CD4-positive, CD25-positive, alpha-beta regulatory T cell (primary cell): Measurements from ENCODE around the gene IL17B. TPM values are rescaled to one million over a fixed set of nuclear protein-coding genes. Genes with fewer than 3 reads are reported as not detected.
A peak's percentile ranks its signal among the peaks of the same experiment; 100 is the strongest.

ENCODE experiments used
- ATAC-seq, 2 donors: fragments of 150-1000 bp; cut with Tn5 transposase; one replicate each; pipeline ENCODE4 v1.10.0; 2021; ENCODE audit warnings: low read depth in 2 of 2, moderate number of reproducible peaks in 2 of 2, moderate library complexity in 1 of 2
- DNase-seq, 3 donors: peaks; one replicate each; pipeline versions ENCODE4 v3.0.0 to v3.0.0-alpha.2; 2012 to 2022; ENCODE audit warnings: mixed read lengths in 1 of 3
- H3K27ac ChIP-seq: one replicate; pipeline ENCODE4 v1.7.0; 2013; ENCODE audit warnings: mild to moderate bottlenecking, low read length; ENCODE audit not compliant: insufficient read depth, poor library complexity, severe bottlenecking
- H3K27me3 ChIP-seq: one replicate; pipeline ENCODE4 v1.7.0; 2013; ENCODE audit warnings: low read length; ENCODE audit not compliant: control insufficient read depth, insufficient read depth
- H3K36me3 ChIP-seq: one replicate; pipeline ENCODE4 v1.7.0; 2013; ENCODE audit warnings: mild to moderate bottlenecking, low read length, moderate library complexity; ENCODE audit not compliant: control insufficient read depth, insufficient read depth
- H3K4me1 ChIP-seq: 2 replicates; pipeline ENCODE4 v1.7.0; 2013; ENCODE audit warnings: mild to moderate bottlenecking, low read length; ENCODE audit not compliant: insufficient read depth, control insufficient read depth, poor library complexity, severe bottlenecking
- H3K4me3 ChIP-seq: one replicate; pipeline ENCODE4 v1.7.0; 2013; ENCODE audit warnings: low read depth, mild to moderate bottlenecking, low read length, moderate library complexity
- H3K9me3 ChIP-seq, 2 experiments: 1 replicate in 1 of 2; 2 replicates in 1 of 2; pipeline ENCODE4 v1.7.0; 2013; ENCODE audit warnings: low read length in 2 of 2, mild to moderate bottlenecking in 1 of 2, moderate library complexity in 1 of 2; ENCODE audit not compliant: control insufficient read depth in 2 of 2
- H3K27ac Mint-ChIP-seq, 3 donors: one replicate each; pipeline ENCODE4 v1.8.0; 2020 to 2022; ENCODE audit warnings: mild to moderate bottlenecking in 3 of 3, mixed read lengths in 3 of 3, moderate library complexity in 2 of 3
- H3K27me3 Mint-ChIP-seq: one replicate; pipeline ENCODE4 v1.8.0; 2022; ENCODE audit warnings: mild to moderate bottlenecking, mixed read lengths
- H3K36me3 Mint-ChIP-seq: one replicate; pipeline ENCODE4 v1.8.0; 2020; ENCODE audit warnings: mixed read lengths
- H3K4me1 Mint-ChIP-seq, 4 donors: one replicate each; pipeline ENCODE4 v1.8.0; 2020 to 2022; ENCODE audit warnings: mixed read lengths in 4 of 4, mild to moderate bottlenecking in 1 of 4
- H3K4me3 Mint-ChIP-seq, 4 donors: one replicate each; pipeline ENCODE4 v1.8.0; 2020 to 2022; ENCODE audit warnings: mild to moderate bottlenecking in 4 of 4, mixed read lengths in 4 of 4, moderate library complexity in 3 of 4
- H3K9me3 Mint-ChIP-seq, 7 donors: one replicate each; pipeline ENCODE4 v1.8.0; 2020 to 2022; ENCODE audit warnings: mixed read lengths in 7 of 7, mild to moderate bottlenecking in 3 of 7, moderate library complexity in 2 of 7
- polyA plus RNA-seq, 4 donors: library from polyadenylated mRNA; unstranded; fragments of 300-500 nt; fragmentation: Illumina TruSeq; gene quantifications; one replicate each; pipeline ENCODE4 v1.2.3, GENCODE V29; 2021
- total RNA-seq: library from RNA; stranded (reverse); gene quantifications from one replicate; pipeline ENCODE4 v1.2.3, GENCODE V29; 2022

Gene IL17B
- total and polyA plus RNA-seq, 5 donors from 2014 or later = not detected

GRCh38 chr5:149407323-149408251 lies 28.5 kb upstream of the IL17B start:
- Histone ChIP-seq H3K27me3 (no peaks in the 10 kb centered on the region), H3K36me3 (no peaks in the 10 kb centered on the region), H3K4me3 (no peak overlapping the region), H3K4me1 (no peaks in the 10 kb centered on the region), H3K9me3 (no peaks in the 10 kb centered on the region), H3K27ac (no peak overlapping the region)
- Mint-ChIP-seq H3K4me1 (no peaks in the 10 kb centered on the region), H3K27ac (peak overlapping the region in 1 of 3 donors; percentile 79), H3K9me3 (no peaks in the 10 kb centered on the region), H3K27me3 (no peaks in the 10 kb centered on the region), H3K4me3 (no peak overlapping the region), H3K36me3 (no peaks in the 10 kb centered on the region)
- ATAC-seq = no peak
- no peak for DNase-seq

GRCh38 chr5:149406979-149407306 lies 27.9 kb upstream of the IL17B start:
- no peak overlapping the region for H3K27ac Mint-ChIP-seq
- Histone ChIP-seq H3K9me3 (no peaks in the 10 kb centered on the region), H3K36me3 (no peaks in the 10 kb centered on the region), H3K27me3 (no peaks in the 10 kb centered on the region), H3K27ac (no peak overlapping the region), H3K4me3 (no peak overlapping the region), H3K4me1 (no peaks in the 10 kb centered on the region)
- no peaks in the 10 kb centered on the region for H3K4me1 Mint-ChIP-seq
- H3K27me3 Mint-ChIP-seq = no peaks in the 10 kb centered on the region
- ATAC-seq (no peak), DNase-seq (no peak)
- no peaks in the 10 kb centered on the region for H3K9me3 Mint-ChIP-seq
- no peak overlapping the region for H3K4me3 Mint-ChIP-seq
- H3K36me3 Mint-ChIP-seq = no peaks in the 10 kb centered on the region

GRCh38 chr5:149406203-149406978 lies 27.3 kb upstream of the IL17B start:
- Histone ChIP-seq H3K36me3 (no peaks in the 10 kb centered on the region), H3K4me3 (no peak overlapping the region), H3K9me3 (no peaks in the 10 kb centered on the region), H3K27ac (no peak overlapping the region), H3K4me1 (no peaks in the 10 kb centered on the region), H3K27me3 (no peaks in the 10 kb centered on the region)
- no peaks in the 10 kb centered on the region for H3K4me1 Mint-ChIP-seq
- no peaks in the 10 kb centered on the region for H3K27me3 Mint-ChIP-seq
- ATAC-seq = no peak
- no peak overlapping the region for H3K27ac Mint-ChIP-seq
- DNase-seq = no peak
- no peaks in the 10 kb centered on the region for H3K9me3 Mint-ChIP-seq
- no peaks in the 10 kb centered on the region for H3K36me3 Mint-ChIP-seq
- no peak overlapping the region for H3K4me3 Mint-ChIP-seq

DNA sequence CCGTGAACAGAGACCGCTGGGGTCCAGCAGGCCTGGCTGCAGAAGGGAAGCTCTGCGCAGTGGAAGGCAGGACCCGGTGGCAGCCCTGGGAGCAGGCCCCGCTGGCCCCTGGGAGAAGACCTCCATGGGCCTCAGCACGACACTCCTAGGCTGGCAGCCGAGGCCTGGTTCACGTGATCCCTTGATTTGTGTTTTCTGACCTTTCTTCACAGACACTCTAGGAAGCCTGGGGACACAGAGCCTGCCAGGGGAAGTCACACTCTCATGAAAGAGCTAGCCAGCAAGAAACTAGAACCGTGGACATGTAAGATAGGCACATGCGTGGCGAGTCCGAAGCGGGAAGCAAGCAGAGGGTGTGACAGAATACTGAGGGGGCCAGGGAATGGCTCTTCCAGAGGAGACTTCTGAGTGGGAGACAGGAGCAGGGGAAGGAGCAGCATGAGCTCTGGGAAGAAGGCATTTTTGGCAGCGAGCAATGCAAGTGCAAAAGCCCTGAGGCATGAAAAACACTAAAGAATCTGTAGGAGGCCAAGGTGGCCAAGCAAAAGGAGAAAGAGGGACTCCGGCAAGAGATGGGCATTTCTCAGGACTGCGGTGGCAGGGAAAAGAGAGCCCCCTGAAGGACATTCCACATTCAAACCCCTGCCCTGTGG lies 26.6 kb upstream of the IL17B start:
- no peaks in the 10 kb centered on the region for H3K36me3 ChIP-seq
- no peaks in the 10 kb centered on the region for H3K27me3 Mint-ChIP-seq
- H3K27ac ChIP-seq = no peak overlapping the region
- ATAC-seq = no peak
- H3K4me1 ChIP-seq = no peaks in the 10 kb centered on the region
- no peak overlapping the region for H3K27ac Mint-ChIP-seq
- no peaks in the 10 kb centered on the region for H3K4me1 Mint-ChIP-seq
- H3K9me3 Mint-ChIP-seq = no peaks in the 10 kb centered on the region
- H3K27me3 ChIP-seq = no peaks in the 10 kb centered on the region
- no peaks in the 10 kb centered on the region for H3K36me3 Mint-ChIP-seq
- H3K9me3 ChIP-seq = no peaks in the 10 kb centered on the region
- H3K4me3 Mint-ChIP-seq = no peak overlapping the region
- no peak overlapping the region for H3K4me3 ChIP-seq
- DNase-seq = no peak

DNA sequence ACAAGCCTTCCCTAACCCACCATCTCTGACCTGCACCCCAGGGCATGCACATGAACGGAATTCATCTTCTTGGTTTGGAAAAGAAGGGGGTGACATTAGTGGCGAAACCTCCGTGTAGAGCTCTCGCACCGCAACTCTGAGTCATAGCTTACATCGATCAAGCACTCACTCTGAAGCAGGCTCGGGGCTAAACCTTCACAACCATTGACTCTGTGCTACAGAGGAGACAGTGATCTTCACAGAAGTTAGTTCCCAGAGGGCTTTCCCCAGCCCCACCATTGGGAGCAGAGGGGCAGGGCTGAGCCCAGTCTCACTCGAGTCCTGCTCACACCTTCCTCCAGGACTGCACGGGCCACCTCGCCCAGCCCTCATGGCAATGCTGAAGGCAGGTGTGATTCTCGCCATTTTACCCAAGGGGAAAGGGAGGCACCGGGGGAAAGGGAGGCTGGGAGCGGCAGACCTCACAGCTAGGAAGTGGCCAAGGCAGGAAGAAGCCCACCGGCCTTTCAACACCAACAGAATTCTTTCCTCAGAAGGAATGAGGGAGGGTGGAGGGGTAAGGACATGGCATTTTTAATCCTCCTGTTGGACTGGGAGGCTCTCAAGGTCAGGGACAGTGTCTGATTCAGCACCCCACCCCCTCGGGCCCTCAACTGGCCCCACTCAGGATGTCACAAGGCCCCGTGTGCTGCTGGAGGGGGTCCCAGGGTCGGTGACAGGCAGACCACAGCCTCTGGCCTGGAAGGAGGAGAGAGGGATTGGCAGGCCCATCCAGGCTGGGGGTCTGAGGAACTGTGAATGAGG lies 25.9 kb upstream of the IL17B start:
- Mint-ChIP-seq H3K27ac (no peak overlapping the region), H3K9me3 (no peaks in the 10 kb centered on the region), H3K4me1 (no peaks in the 10 kb centered on the region), H3K27me3 (no peaks in the 10 kb centered on the region), H3K4me3 (no peak overlapping the region), H3K36me3 (no peaks in the 10 kb centered on the region)
- DNase-seq = no peak
- Histone ChIP-seq H3K4me3 (no peak overlapping the region), H3K4me1 (no peaks in the 10 kb centered on the region), H3K27ac (no peak overlapping the region), H3K36me3 (no peaks in the 10 kb centered on the region), H3K9me3 (no peaks in the 10 kb centered on the region), H3K27me3 (no peaks in the 10 kb centered on the region)
- ATAC-seq = no peak

DNA sequence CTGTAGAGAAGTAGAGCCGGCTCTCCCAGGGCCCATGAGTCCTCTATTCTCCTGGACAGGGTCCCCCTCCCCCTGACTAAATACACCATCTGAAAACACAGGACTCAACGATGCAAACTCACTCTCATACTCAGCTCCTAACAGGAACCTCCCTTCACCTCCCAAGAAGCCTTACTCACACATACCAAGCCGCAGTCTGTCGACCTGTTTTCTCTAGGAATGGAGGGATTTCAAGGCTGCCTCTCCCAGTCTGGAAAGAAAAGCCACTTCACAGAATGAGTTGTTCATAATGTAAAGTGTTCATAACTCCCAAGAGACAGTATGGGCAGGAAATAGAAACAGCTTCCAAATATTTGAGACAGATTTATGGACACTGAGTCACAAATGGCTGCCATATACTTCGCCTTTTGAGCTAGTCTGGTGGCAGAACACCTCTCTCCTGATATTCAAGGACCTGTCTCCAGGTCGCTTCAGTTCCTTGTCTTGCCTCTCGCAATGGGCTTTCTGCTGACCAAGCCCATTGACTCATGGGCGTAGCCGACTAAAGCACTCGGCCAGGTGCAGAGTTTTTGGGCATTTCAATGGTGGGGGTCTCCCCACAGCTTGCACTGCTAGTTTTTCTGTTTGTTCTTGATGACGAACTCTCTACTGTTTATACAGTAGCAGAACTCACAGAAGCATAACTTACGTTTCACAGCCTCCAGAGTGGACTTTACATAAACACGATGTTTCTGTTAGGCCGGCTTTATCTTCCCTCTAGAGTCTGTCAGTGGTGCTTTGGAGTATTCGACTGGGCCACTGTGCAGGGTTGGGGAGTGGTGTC lies 25.0 kb upstream of the IL17B start:
- Histone ChIP-seq H3K36me3 (no peaks in the 10 kb centered on the region), H3K4me3 (no peak overlapping the region), H3K27ac (no peak overlapping the region), H3K4me1 (no peaks in the 10 kb centered on the region), H3K9me3 (no peaks in the 10 kb centered on the region), H3K27me3 (no peaks in the 10 kb centered on the region)
- no peaks in the 10 kb centered on the region for H3K36me3 Mint-ChIP-seq
- H3K27me3 Mint-ChIP-seq = no peaks in the 10 kb centered on the region
- H3K4me1 Mint-ChIP-seq = no peaks in the 10 kb centered on the region
- H3K27ac Mint-ChIP-seq = no peak overlapping the region
- DNase-seq = no peak
- H3K4me3 Mint-ChIP-seq = no peak overlapping the region
- ATAC-seq = no peak
- no peaks in the 10 kb centered on the region for H3K9me3 Mint-ChIP-seq

- DNase-seq (no peak), ATAC-seq (no peak)
- Mint-ChIP-seq H3K27ac (no peak overlapping the region), H3K4me1 (no peaks in the 10 kb centered on the region), H3K36me3 (no peaks in the 10 kb centered on the region), H3K27me3 (peaks cover 10% of the 10 kb centered on the region), H3K9me3 (no peaks in the 10 kb centered on the region), H3K4me3 (no peak overlapping the region)
- no peaks in the 10 kb centered on the region for H3K9me3 ChIP-seq
- no peaks in the 10 kb centered on the region for H3K4me1 ChIP-seq
- H3K4me3 ChIP-seq = no peak overlapping the region
- H3K36me3 ChIP-seq = no peaks in the 10 kb centered on the region
- H3K27ac ChIP-seq = no peak overlapping the region
- no peaks in the 10 kb centered on the region for H3K27me3 ChIP-seq
These were observed 23.2 kb upstream of the IL17B start for GRCh38 chr5:149402291-149402690.
